K562 (cell line): ENCODE measurements around the gene IRF6. TPM values are rescaled to one million over a fixed set of nuclear protein-coding genes. Genes with fewer than 3 reads are reported as not detected.

Experiments used
- BACH1 ChIP-seq: fragments of 200-800 bp; sonication (Bioruptor generic); IDR thresholded peaks from 2 replicates; pipeline ENCODE4 v1.6.1; 2016; ENCODE audit warnings: missing genetic modification characterization, missing compliant biosample characterization
- CTBP1 ChIP-seq: fragments of 450-650 bp; IDR thresholded peaks from 2 replicates; pipeline ENCODE4 v1.6.1; 2016; ENCODE audit warnings: borderline replicate concordance
- ELK3 ChIP-seq: fragments of 450-650 bp; formaldehyde crosslinking; IDR thresholded peaks from 2 replicates; pipeline ENCODE4 v1.4.0; 2020; ENCODE audit warnings: mild to moderate bottlenecking
- GABPB2 ChIP-seq: fragments of 250-450 bp; sonication (Bioruptor Pico); conservative IDR thresholded peaks from 2 replicates; pipeline ENCODE4 v1.5.1; 2021; ENCODE audit warnings: mild to moderate bottlenecking
- GTF2B ChIP-seq: IDR thresholded peaks from 2 replicates; pipeline ENCODE4 v1.6.1; 2011; ENCODE audit not compliant: insufficient read length; ENCODE audit errors: extremely low read depth
- HES1 ChIP-seq: fragments of 450-650 bp; IDR thresholded peaks from 2 replicates; pipeline ENCODE4 v1.6.1; 2016; ENCODE audit warnings: low read depth, mild to moderate bottlenecking, moderate library complexity
- NFYB ChIP-seq: IDR thresholded peaks from 2 replicates; pipeline ENCODE4 v1.6.1; 2011; ENCODE audit warnings: mild to moderate bottlenecking, moderate library complexity; ENCODE audit not compliant: insufficient read length; ENCODE audit errors: extremely low read depth
- PHTF2 ChIP-seq: fragments of 250-450 bp; sonication (Bioruptor Pico); IDR thresholded peaks from 2 replicates; pipeline ENCODE4 v1.5.0; 2021; ENCODE audit warnings: mild to moderate bottlenecking
- TAL1 ChIP-seq: fragments of 450-650 bp; IDR thresholded peaks from 2 replicates; pipeline ENCODE4 v1.6.1; 2016; ENCODE audit warnings: mild to moderate bottlenecking
- TRIM28 ChIP-seq: fragments of 450-650 bp; IDR thresholded peaks from 2 replicates; pipeline ENCODE4 v1.6.1; 2017
- ZBTB17 ChIP-seq: fragments of 450-650 bp; formaldehyde crosslinking; IDR thresholded peaks from 2 replicates; pipeline ENCODE4 v1.4.0; 2020; ENCODE audit warnings: mild to moderate bottlenecking
- ZNF12 ChIP-seq: sonication (generic); formaldehyde crosslinking; IDR thresholded peaks from 2 replicates; pipeline ENCODE4 v1.4.0; 2020; ENCODE audit warnings: mild to moderate bottlenecking, missing genetic modification reagents
- ZNF23 ChIP-seq: fragments of 250-450 bp; sonication (Bioruptor Pico); IDR thresholded peaks from 2 replicates; pipeline ENCODE4 v1.4.0; 2020; ENCODE audit warnings: mild to moderate bottlenecking
- ZNF253 ChIP-seq: fragments of 250-450 bp; sonication (Bioruptor Pico); conservative IDR thresholded peaks from 2 replicates; pipeline ENCODE4 v1.6.1; 2021; ENCODE audit warnings: mild to moderate bottlenecking
- ZNF57 ChIP-seq: fragments of 450-650 bp; formaldehyde crosslinking; IDR thresholded peaks from 2 replicates; pipeline ENCODE4 v1.4.0; 2020; ENCODE audit warnings: mild to moderate bottlenecking, moderate library complexity
- ZNF740 ChIP-seq, 3 experiments: fragments of 200-800 bp in 1 of 3; sonication (Bioruptor generic) in 1 of 3; sonication (generic) in 1 of 3; formaldehyde crosslinking in 1 of 3; IDR thresholded peaks; 2 replicates each; pipeline versions ENCODE4 v1.6.1 to v1.8.0; 2016 to 2022; ENCODE audit warnings: mild to moderate bottlenecking in 2 of 3, missing compliant biosample characterization in 2 of 3, missing genetic modification characterization in 2 of 3, missing genetic modification reagents in 1 of 3
- polyA plus RNA-seq, 8 experiments: library from polyadenylated mRNA; depleted of rRNA in 4 of 8; stranded (reverse) in 5 of 8; unstranded in 3 of 8; fragments of >200 nt; fragmentation: Nextera tagmentation in 2 of 8; fragmentation: Illumina TruSeq in 1 of 8; extraction: Ambion mirVana in 2 of 8; extraction: Trizol in 1 of 8; gene quantifications; 2 replicates each; pipeline versions ENCODE4 v1.2.1 to v1.2.3, GENCODE V29; 2011 to 2014; ENCODE audit warnings: inconsistent platforms in 1 of 8, missing spikeins in 1 of 8
- total RNA-seq, 7 experiments: library from RNA; depleted of rRNA in 6 of 7; stranded (reverse); fragments of >200 nt in 6 of 7; fragmentation: Illumina TruSeq in 2 of 7; extraction: Trizol in 2 of 7; gene quantifications; 2 replicates each; pipeline versions ENCODE4 v1.2.1 to v1.2.3, GENCODE V29; 2011 to 2021; ENCODE audit warnings: low replicate concordance in 1 of 7
- TF ChIP-seq, protein P1 (sequence below): fragments of 450-650 bp; formaldehyde crosslinking; IDR thresholded peaks from 2 replicates; pipeline ENCODE4 v1.4.0; 2020; ENCODE audit warnings: mild to moderate bottlenecking, mixed read lengths
- TF ChIP-seq, protein P2 (sequence below): IDR thresholded peaks from 2 replicates; pipeline ENCODE4 v1.6.1; 2014; ENCODE audit warnings: antibody characterized with exemption
- TF ChIP-seq, protein P3 (sequence below): fragments of 250-450 bp; sonication (Bioruptor Pico); IDR thresholded peaks from 2 replicates; pipeline ENCODE4 v1.6.1; 2021; ENCODE audit warnings: mild to moderate bottlenecking
- TF ChIP-seq, protein P4 (sequence below): sonication (generic); formaldehyde crosslinking; IDR thresholded peaks from 2 replicates; pipeline ENCODE4 v1.8.0; 2022; ENCODE audit warnings: mild to moderate bottlenecking, missing genetic modification reagents

The IRF6 gene
- total and polyA plus RNA-seq, 9 of the 15 experiments (the other 6 are each of a cell fraction or from before 2014, with no cell fraction given): 0.03 to 0.65 (median 0.17) TPM

- TF ChIP-seq NFYB (no peak), ELK3 (CRISPR knock-in tag) (no peak), TRIM28 (no peak), ZNF12 (CRISPR knock-in tag) (no peak; the same call in 1 of the 2 replicates), ZNF740 (CRISPR knock-in tag; IDR thresholded peaks at IDR 0.05) (no peak), ZNF740 (tag; IDR thresholded peaks at IDR 0.05) (no peak), TAL1 (no peak), HES1 (no peak), PHTF2 (CRISPR knock-in tag) (no peak), ZNF253 (CRISPR knock-in tag) (no peak), ZNF23 (CRISPR knock-in tag) (no peak), CTBP1 (peak; percentile 98), BACH1 (tag) (peak; percentile 34; the same call in 1 of the 2 replicates), GABPB2 (CRISPR knock-in tag) (no peak), ZBTB17 (CRISPR knock-in tag) (peak; percentile 81), ZNF57 (no peak), GTF2B (no peak)
- TF ChIP-seq, protein P1, sequence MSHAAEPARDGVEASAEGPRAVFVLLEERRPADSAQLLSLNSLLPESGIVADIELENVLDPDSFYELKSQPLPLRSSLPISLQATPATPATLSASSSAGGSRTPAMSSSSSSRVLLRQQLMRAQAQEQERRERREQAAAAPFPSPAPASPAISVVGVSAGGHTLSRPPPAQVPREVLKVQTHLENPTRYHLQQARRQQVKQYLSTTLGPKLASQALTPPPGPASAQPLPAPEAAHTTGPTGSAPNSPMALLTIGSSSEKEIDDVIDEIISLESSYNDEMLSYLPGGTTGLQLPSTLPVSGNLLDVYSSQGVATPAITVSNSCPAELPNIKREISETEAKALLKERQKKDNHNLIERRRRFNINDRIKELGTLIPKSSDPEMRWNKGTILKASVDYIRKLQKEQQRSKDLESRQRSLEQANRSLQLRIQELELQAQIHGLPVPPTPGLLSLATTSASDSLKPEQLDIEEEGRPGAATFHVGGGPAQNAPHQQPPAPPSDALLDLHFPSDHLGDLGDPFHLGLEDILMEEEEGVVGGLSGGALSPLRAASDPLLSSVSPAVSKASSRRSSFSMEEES: no peak
- TF ChIP-seq, protein P2, sequence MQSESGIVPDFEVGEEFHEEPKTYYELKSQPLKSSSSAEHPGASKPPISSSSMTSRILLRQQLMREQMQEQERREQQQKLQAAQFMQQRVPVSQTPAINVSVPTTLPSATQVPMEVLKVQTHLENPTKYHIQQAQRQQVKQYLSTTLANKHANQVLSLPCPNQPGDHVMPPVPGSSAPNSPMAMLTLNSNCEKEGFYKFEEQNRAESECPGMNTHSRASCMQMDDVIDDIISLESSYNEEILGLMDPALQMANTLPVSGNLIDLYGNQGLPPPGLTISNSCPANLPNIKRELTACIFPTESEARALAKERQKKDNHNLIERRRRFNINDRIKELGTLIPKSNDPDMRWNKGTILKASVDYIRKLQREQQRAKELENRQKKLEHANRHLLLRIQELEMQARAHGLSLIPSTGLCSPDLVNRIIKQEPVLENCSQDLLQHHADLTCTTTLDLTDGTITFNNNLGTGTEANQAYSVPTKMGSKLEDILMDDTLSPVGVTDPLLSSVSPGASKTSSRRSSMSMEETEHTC: no peak
- TF ChIP-seq, protein P3, sequence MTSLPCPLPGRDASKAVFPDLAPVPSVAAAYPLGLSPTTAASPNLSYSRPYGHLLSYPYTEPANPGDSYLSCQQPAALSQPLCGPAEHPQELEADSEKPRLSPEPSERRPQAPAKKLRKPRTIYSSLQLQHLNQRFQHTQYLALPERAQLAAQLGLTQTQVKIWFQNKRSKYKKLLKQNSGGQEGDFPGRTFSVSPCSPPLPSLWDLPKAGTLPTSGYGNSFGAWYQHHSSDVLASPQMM (CRISPR knock-in tag): no peak
- TF ChIP-seq, protein P4, sequence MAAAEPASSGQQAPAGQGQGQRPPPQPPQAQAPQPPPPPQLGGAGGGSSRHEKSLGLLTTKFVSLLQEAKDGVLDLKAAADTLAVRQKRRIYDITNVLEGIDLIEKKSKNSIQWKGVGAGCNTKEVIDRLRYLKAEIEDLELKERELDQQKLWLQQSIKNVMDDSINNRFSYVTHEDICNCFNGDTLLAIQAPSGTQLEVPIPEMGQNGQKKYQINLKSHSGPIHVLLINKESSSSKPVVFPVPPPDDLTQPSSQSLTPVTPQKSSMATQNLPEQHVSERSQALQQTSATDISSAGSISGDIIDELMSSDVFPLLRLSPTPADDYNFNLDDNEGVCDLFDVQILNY: no peak
Observed at GRCh38 chr1:209808059-209808581, 2.2 kb upstream of the IRF6 start (continued).
